ENCODE measurements around the gene CDH4. TPM values are rescaled to one million over a fixed set of nuclear protein-coding genes. Genes with fewer than 3 reads are reported as not detected.

The CDH4 gene
- total and polyA plus RNA-seq, 2 of the 13 experiments (the other 11 are each of a cell fraction or from before 2014, with no cell fraction given) = not detected

GRCh38 chr20:61832181-61832580, 580.1 kb downstream of the CDH4 start:
- intact Hi-C loops (cut with micrococcal nuclease; ENCODE audit: unreplicated experiment) (no loop called here), in situ Hi-C loops (cut with HindIII; ENCODE audit: extremely low pct_ligation_motif_present, low pct_unique_long_range_greater_than_20kb) (no loop called here)
- TF ChIP-seq ZNF782 (CRISPR knock-in tag; IDR thresholded peaks at IDR 0.05; ENCODE audit: borderline replicate concordance) (no peak), ZNF768 (CRISPR knock-in tag; IDR thresholded peaks at IDR 0.05) (peak; percentile 42; the same call in 1 of the 2 replicates), HDAC6 (IDR thresholded peaks at IDR 0.05; ENCODE audit: low read depth, low read length) (no peak), CENPT (CRISPR knock-in tag; IDR thresholded peaks at IDR 0.05; ENCODE audit: low read depth) (no peak), HES4 (CRISPR knock-in tag; IDR thresholded peaks at IDR 0.05; ENCODE audit: borderline replicate concordance) (no peak), ZSCAN31 (CRISPR knock-in tag; IDR thresholded peaks at IDR 0.05; ENCODE audit: low read depth) (no peak), ZBTB49 (CRISPR knock-in tag; IDR thresholded peaks at IDR 0.05; ENCODE audit: borderline replicate concordance) (no peak), ZNF703 (CRISPR knock-in tag; IDR thresholded peaks at IDR 0.05; ENCODE audit: borderline replicate concordance) (no peak)
- ChIA-PET CTCF (ENCODE audit: low intra/inter-chr PET ratio, low total read pairs) (no interaction called here), POLR2A (no interaction called here)
- Histone ChIP-seq H3K4me2 (ENCODE audit: low read depth, low read length) (no peak overlapping the region), H3K27me3 (ENCODE audit: control insufficient read depth in 1 of 2, insufficient read depth in 2 of 2, low read length in 2 of 2) (peaks cover 32 to 89% of the 10 kb centered on the region in 2 experiments), H2AFZ (ENCODE audit: low read length) (no peak overlapping the region), H4K20me1 (ENCODE audit: insufficient read depth, low read length) (no peaks in the 10 kb centered on the region; the same call in 1 of the 2 replicates), H3K4me1 (ENCODE audit: insufficient read depth, low read length) (no peaks in the 10 kb centered on the region), H3K9ac (ENCODE audit: insufficient read depth, low read depth, low read length) (no peak overlapping the region), H3K79me2 (ENCODE audit: insufficient read depth, low read length) (no peaks in the 10 kb centered on the region), H3K9me3 (ENCODE audit: low read length) (no peaks in the 10 kb centered on the region), H3K4me3 (replicated peaks in 1 of 3; ENCODE audit: insufficient read depth in 1 of 3, low read depth in 2 of 3, low read length in 3 of 3) (no peak overlapping the region), H3K36me3 (replicated peaks in 1 of 2; ENCODE audit: control insufficient read depth in 1 of 2, insufficient read depth in 2 of 2, low read length in 2 of 2) (no peaks in the 10 kb centered on the region), H3K27ac (ENCODE audit: extremely low read length, insufficient read depth, low read length) (no peak overlapping the region)
- ATAC-seq (no peak), FAIRE-seq (no peak), DNase-seq (ENCODE audit: low spot score) (no peak)
- 2% methylated on average over 2 of the region's 2 CpGs for WGBS (ENCODE audit: low lambda C conversion rate)
- BruUV-seq (replicated peaks) = no TSS peak

Data from HepG2 (cell line).